ENCODE results near the gene FAM221B.

DNA sequence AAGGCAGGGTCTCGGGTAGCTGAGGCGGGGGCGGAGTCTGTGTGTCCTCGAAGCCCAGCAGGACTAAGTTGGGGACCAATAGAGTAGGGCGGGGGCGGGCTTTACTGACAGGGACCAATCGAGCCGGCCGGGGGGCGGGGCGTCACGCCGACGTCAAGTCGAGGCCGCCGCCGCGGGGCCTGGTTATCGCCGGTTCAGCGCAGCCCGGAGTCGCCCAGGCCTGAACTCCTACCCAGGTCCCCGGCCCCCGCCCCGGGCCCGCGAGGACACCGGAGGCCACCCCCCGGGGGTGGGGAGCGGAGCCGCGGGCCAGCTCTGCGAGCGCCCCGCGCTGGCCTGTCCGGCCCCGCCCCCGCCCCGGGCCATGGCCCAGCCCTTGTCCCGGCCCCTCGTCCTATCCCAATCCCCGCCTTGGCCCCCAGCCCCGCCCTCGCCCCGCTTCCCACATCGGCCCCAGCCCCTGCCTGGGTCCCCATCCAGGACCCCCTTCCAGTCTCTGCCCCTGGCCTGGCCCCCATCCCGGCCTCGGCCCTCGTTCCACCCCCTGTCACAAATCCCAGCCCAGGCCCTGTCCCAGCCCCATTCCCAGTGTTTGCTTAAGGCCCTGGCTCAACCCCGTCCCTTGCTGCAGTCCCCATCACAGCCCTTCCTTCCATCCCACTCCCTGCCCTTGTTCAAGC lies 692 bp upstream of the FAM221B start, which contains the start of gene TMEM8B:
- peak; percentile 60 to 79 for TF ChIP-seq POLR2AphosphoS5 (IDR thresholded peaks at IDR 0.05)
- TF ChIP-seq, protein P1, sequence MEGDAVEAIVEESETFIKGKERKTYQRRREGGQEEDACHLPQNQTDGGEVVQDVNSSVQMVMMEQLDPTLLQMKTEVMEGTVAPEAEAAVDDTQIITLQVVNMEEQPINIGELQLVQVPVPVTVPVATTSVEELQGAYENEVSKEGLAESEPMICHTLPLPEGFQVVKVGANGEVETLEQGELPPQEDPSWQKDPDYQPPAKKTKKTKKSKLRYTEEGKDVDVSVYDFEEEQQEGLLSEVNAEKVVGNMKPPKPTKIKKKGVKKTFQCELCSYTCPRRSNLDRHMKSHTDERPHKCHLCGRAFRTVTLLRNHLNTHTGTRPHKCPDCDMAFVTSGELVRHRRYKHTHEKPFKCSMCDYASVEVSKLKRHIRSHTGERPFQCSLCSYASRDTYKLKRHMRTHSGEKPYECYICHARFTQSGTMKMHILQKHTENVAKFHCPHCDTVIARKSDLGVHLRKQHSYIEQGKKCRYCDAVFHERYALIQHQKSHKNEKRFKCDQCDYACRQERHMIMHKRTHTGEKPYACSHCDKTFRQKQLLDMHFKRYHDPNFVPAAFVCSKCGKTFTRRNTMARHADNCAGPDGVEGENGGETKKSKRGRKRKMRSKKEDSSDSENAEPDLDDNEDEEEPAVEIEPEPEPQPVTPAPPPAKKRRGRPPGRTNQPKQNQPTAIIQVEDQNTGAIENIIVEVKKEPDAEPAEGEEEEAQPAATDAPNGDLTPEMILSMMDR (IDR thresholded peaks at IDR 0.05), result no peak
- TF ChIP-seq POLR2A (IDR thresholded peaks at IDR 0.05; ENCODE audit: low read depth), result peak; percentile 26
- no peak for TF ChIP-seq EP300 (IDR thresholded peaks at IDR 0.05)
